ENCODE data around the gene RRP36. TPM values are rescaled to one million over a fixed set of nuclear protein-coding genes. Genes with fewer than 3 reads are reported as not detected.

Gene RRP36
- total RNA-seq (2014; rRNA removed; shearing (Covaris generic)): 100 and 106 TPM in 2 replicates

GRCh38 chr6:43021270-43022047, at the start of gene RRP36:
TSS of gene RRP36 (plus strand) at chr6:43021623. CDS start at chr6:43021655, 32 bp downstream.
- Histone ChIP-seq H3K36me3 (replicated peaks; ENCODE audit: control insufficient read depth, insufficient read depth, low read length) (peaks cover 33% of the 10 kb centered on the region), H3K4me3 (ENCODE audit: insufficient read depth, low read depth, low read length) (peak within 1 kb of the TSS; percentile 57), H3K27me3 (ENCODE audit: control insufficient read depth, insufficient read depth, low read length) (no peaks in the 10 kb centered on the region)
- DNase-seq: peak; percentile 95

- DNase-seq: no peak
- Histone ChIP-seq H3K27me3 (ENCODE audit: control insufficient read depth, insufficient read depth, low read length) (no peaks in the 10 kb centered on the region), H3K36me3 (replicated peaks; ENCODE audit: control insufficient read depth, insufficient read depth, low read length) (peaks cover 1% of the 10 kb centered on the region; the same call in 1 of the 2 replicates), H3K4me3 (ENCODE audit: insufficient read depth, low read depth, low read length) (no peak overlapping the region)
These were observed 49.6 kb upstream of the RRP36 start for GRCh38 chr6:42971746-42972327.

GRCh38 chr6:42973926-42974325, 47.5 kb upstream of the RRP36 start:
- H3K36me3 ChIP-seq (replicated peaks; ENCODE audit: control insufficient read depth, insufficient read depth, low read length): peaks cover 1% of the 10 kb centered on the region; the same call in 1 of the 2 replicates
- H3K4me3 ChIP-seq (ENCODE audit: insufficient read depth, low read depth, low read length): no peak overlapping the region
- no peak for DNase-seq
- no peaks in the 10 kb centered on the region for H3K27me3 ChIP-seq (ENCODE audit: control insufficient read depth, insufficient read depth, low read length)

- DNase-seq: no peak
These were observed 46.4 kb upstream of the RRP36 start for GRCh38 chr6:42974919-42975505.

GRCh38 chr6:42978487-42978838, 43.0 kb upstream of the RRP36 start:
- DNase-seq: peak; percentile 83
- peak overlapping the region; percentile 77 for H3K4me3 ChIP-seq (ENCODE audit: insufficient read depth, low read depth, low read length)
- no peaks in the 10 kb centered on the region for H3K36me3 ChIP-seq (replicated peaks; ENCODE audit: control insufficient read depth, insufficient read depth, low read length)
- H3K27me3 ChIP-seq (ENCODE audit: control insufficient read depth, insufficient read depth, low read length): no peaks in the 10 kb centered on the region

More at GRCh38 chr6:42974919-42975505, 46.4 kb upstream of the RRP36 start:
- Histone ChIP-seq H3K36me3 (replicated peaks; ENCODE audit: control insufficient read depth, insufficient read depth, low read length) (peaks cover 1% of the 10 kb centered on the region; the same call in 1 of the 2 replicates), H3K4me3 (ENCODE audit: insufficient read depth, low read depth, low read length) (no peak overlapping the region), H3K27me3 (ENCODE audit: control insufficient read depth, insufficient read depth, low read length) (no peaks in the 10 kb centered on the region)

- Histone ChIP-seq H3K4me3 (ENCODE audit: insufficient read depth, low read depth, low read length) (peak within 1 kb of the TSS; percentile 77), H3K27me3 (ENCODE audit: control insufficient read depth, insufficient read depth, low read length) (no peaks in the 10 kb centered on the region), H3K36me3 (replicated peaks; ENCODE audit: control insufficient read depth, insufficient read depth, low read length) (no peaks in the 10 kb centered on the region)
- DNase-seq: peak; percentile 97
These were observed 42.4 kb upstream of the RRP36 start, which contains the start of gene PEX6 for GRCh38 chr6:42978839-42979522. TSS of gene PEX6 (minus strand) at chr6:42979181. CDS start at chr6:42979150, 31 bp downstream.

- H3K27me3 ChIP-seq (ENCODE audit: control insufficient read depth, insufficient read depth, low read length): no peaks in the 10 kb centered on the region
- DNase-seq: no peak
- H3K4me3 ChIP-seq (ENCODE audit: insufficient read depth, low read depth, low read length): peak overlapping the region; percentile 77
These were observed 41.8 kb upstream of the RRP36 start for GRCh38 chr6:42979523-42980177.

GRCh38 chr6:42981836-42982235, 39.6 kb upstream of the RRP36 start:
- Histone ChIP-seq H3K36me3 (replicated peaks; ENCODE audit: control insufficient read depth, insufficient read depth, low read length) (no peaks in the 10 kb centered on the region), H3K4me3 (ENCODE audit: insufficient read depth, low read depth, low read length) (no peak overlapping the region), H3K27me3 (ENCODE audit: control insufficient read depth, insufficient read depth, low read length) (no peaks in the 10 kb centered on the region; the same call in 1 of the 2 replicates)
- DNase-seq: no peak

More at GRCh38 chr6:42979523-42980177, 41.8 kb upstream of the RRP36 start:
- no peaks in the 10 kb centered on the region for H3K36me3 ChIP-seq (replicated peaks; ENCODE audit: control insufficient read depth, insufficient read depth, low read length)

- DNase-seq: peak; percentile 97
- no peaks in the 10 kb centered on the region; the same call in 1 of the 2 replicates for H3K27me3 ChIP-seq (ENCODE audit: control insufficient read depth, insufficient read depth, low read length)
- no peaks in the 10 kb centered on the region; the same call in none of the 2 replicates for H3K36me3 ChIP-seq (replicated peaks; ENCODE audit: control insufficient read depth, insufficient read depth, low read length)
- H3K4me3 ChIP-seq (ENCODE audit: insufficient read depth, low read depth, low read length): peak within 1 kb of the TSS; percentile 88
These were observed 37.2 kb upstream of the RRP36 start, which contains the start of gene PPP2R5D for GRCh38 chr6:42984001-42984923. TSS of gene PPP2R5D (plus strand) at chr6:42984570. CDS start at chr6:42984678, 108 bp downstream.

GRCh38 chr6:42984924-42985475, 36.4 kb upstream of the RRP36 start:
- peak; percentile 79 for DNase-seq
- no peaks in the 10 kb centered on the region; the same call in 1 of the 2 replicates for H3K27me3 ChIP-seq (ENCODE audit: control insufficient read depth, insufficient read depth, low read length)
- peaks cover under 1% of the 10 kb centered on the region for H3K36me3 ChIP-seq (replicated peaks; ENCODE audit: control insufficient read depth, insufficient read depth, low read length)
- peak overlapping the region; percentile 88 for H3K4me3 ChIP-seq (ENCODE audit: insufficient read depth, low read depth, low read length)

- no peak for DNase-seq
- peaks cover 4% of the 10 kb centered on the region for H3K36me3 ChIP-seq (replicated peaks; ENCODE audit: control insufficient read depth, insufficient read depth, low read length)
- H3K4me3 ChIP-seq (ENCODE audit: insufficient read depth, low read depth, low read length): no peak overlapping the region
- no peaks in the 10 kb centered on the region; the same call in 1 of the 2 replicates for H3K27me3 ChIP-seq (ENCODE audit: control insufficient read depth, insufficient read depth, low read length)
These were observed 33.6 kb upstream of the RRP36 start for GRCh38 chr6:42987533-42988451.

GRCh38 chr6:42988486-42989020, 32.9 kb upstream of the RRP36 start:
- Histone ChIP-seq H3K36me3 (replicated peaks; ENCODE audit: control insufficient read depth, insufficient read depth, low read length) (peaks cover 4% of the 10 kb centered on the region), H3K4me3 (ENCODE audit: insufficient read depth, low read depth, low read length) (no peak overlapping the region), H3K27me3 (ENCODE audit: control insufficient read depth, insufficient read depth, low read length) (no peaks in the 10 kb centered on the region; the same call in 1 of the 2 replicates)
- no peak for DNase-seq

Data from H7 (cell line).